Activated T-helper 1 cell treated with anti-CD3 and anti-CD28 coated beads, Interleukin-12 subunit alpha, Interleukin-12 subunit beta, Interleukin-2, Interleukin-4 antibody, amounts not matched to agents 30 ng/mL and 10 ng/mL and 1 ng/mL, durations not matched to agents 14 hours and 24 hours and 36 hours (primary cell): ENCODE results near the gene HAPLN3. TPM values are rescaled to one million over a fixed set of nuclear protein-coding genes. Genes with fewer than 3 reads are reported as not detected.

Experiments
- DNase-seq: peaks from one replicate; pipeline ENCODE4 v3.0.0; 2021; ENCODE audit warnings: low spot score
- H3K27ac Mint-ChIP-seq: one replicate; pipeline ENCODE4 v1.8.0; 2021; ENCODE audit warnings: mild to moderate bottlenecking, mixed read lengths
- H3K27me3 Mint-ChIP-seq: one replicate; pipeline ENCODE4 v1.8.0; 2022; ENCODE audit warnings: mild to moderate bottlenecking, moderate library complexity, mixed read lengths; ENCODE audit not compliant: insufficient read depth
- H3K36me3 Mint-ChIP-seq: one replicate; pipeline ENCODE4 v1.8.0; 2021; ENCODE audit warnings: low read depth, mixed read lengths
- H3K4me1 Mint-ChIP-seq: one replicate; pipeline ENCODE4 v1.8.0; 2021; ENCODE audit warnings: low read depth, mixed read lengths
- H3K4me3 Mint-ChIP-seq: one replicate; pipeline ENCODE4 v1.8.0; 2021; ENCODE audit warnings: mild to moderate bottlenecking, moderate library complexity, mixed read lengths
- H3K9me3 Mint-ChIP-seq: one replicate; pipeline ENCODE4 v1.8.0; 2021; ENCODE audit warnings: mixed read lengths
- intact Hi-C: fragments of 100-400 bp; cut with micrococcal nuclease; formaldehyde crosslinking; loops from one replicate; pipeline ENCODE4 v1.15.1; 2024
- total RNA-seq: library from RNA; stranded (reverse); gene quantifications from 2 replicates; pipeline ENCODE4 v1.2.3, GENCODE V29; 2022

The HAPLN3 gene
- total RNA-seq, 1 donor from 2014 or later, result 85.8 TPM

- intact Hi-C loops, result loop anchor here (10.0 kb wide), 2 partner anchors 346 to 436 kb away; partner anchors contain the start of genes FANCI and POLG
- Mint-ChIP-seq H3K9me3 (no peaks in the 10 kb centered on the region), H3K4me3 (no peak overlapping the region), H3K4me1 (peaks cover 27% of the 10 kb centered on the region), H3K27me3 (no peaks in the 10 kb centered on the region), H3K27ac (no peak overlapping the region), H3K36me3 (no peaks in the 10 kb centered on the region)
- DNase-seq, result no peak
Observed at GRCh38 chr15:88898736-88899135, 3.4 kb upstream of the HAPLN3 start.

- intact Hi-C loops, result loop anchor here (1.0 to 10.0 kb wide), 3 partner anchors 273 to 437 kb away; partner anchors contain the start of genes FANCI and POLG
- no peak overlapping the region for H3K27ac Mint-ChIP-seq
- H3K4me1 Mint-ChIP-seq, result peaks cover 35% of the 10 kb centered on the region
- H3K9me3 Mint-ChIP-seq, result no peaks in the 10 kb centered on the region
- no peak overlapping the region for H3K4me3 Mint-ChIP-seq
- peak; percentile 78 for DNase-seq
- H3K27me3 Mint-ChIP-seq, result no peaks in the 10 kb centered on the region
- no peaks in the 10 kb centered on the region for H3K36me3 Mint-ChIP-seq
Observed at GRCh38 chr15:88897456-88898194, 2.3 kb upstream of the HAPLN3 start.

- Mint-ChIP-seq H3K36me3 (no peaks in the 10 kb centered on the region), H3K9me3 (no peaks in the 10 kb centered on the region), H3K27ac (no peak overlapping the region), H3K27me3 (no peaks in the 10 kb centered on the region), H3K4me3 (no peak overlapping the region), H3K4me1 (peaks cover 35% of the 10 kb centered on the region)
- intact Hi-C loops, result loop anchor here (1.0 to 10.0 kb wide), 3 partner anchors 273 to 438 kb away; partner anchors contain the start of genes FANCI and POLG
- DNase-seq, result no peak
Observed at GRCh38 chr15:88897142-88897455, 1.8 kb upstream of the HAPLN3 start.

- DNase-seq, result no peak
- Mint-ChIP-seq H3K4me1 (peaks cover 35% of the 10 kb centered on the region), H3K36me3 (no peaks in the 10 kb centered on the region), H3K27ac (peak overlapping the region; percentile 8), H3K27me3 (no peaks in the 10 kb centered on the region), H3K9me3 (no peaks in the 10 kb centered on the region), H3K4me3 (peak overlapping the region; percentile 31)
- intact Hi-C loops, result loop anchor here (1.0 to 10.0 kb wide), 3 partner anchors 272 to 438 kb away; partner anchors contain the start of genes FANCI and POLG
Observed at GRCh38 chr15:88896333-88897033, 1.1 kb upstream of the HAPLN3 start.

- H3K36me3 Mint-ChIP-seq, result peaks cover 1% of the 10 kb centered on the region
- intact Hi-C loops, result loop anchor here (1.0 to 10.0 kb wide), 6 partner anchors 10 to 440 kb away; partner anchors contain the start of genes ABHD2, FANCI and POLG
- peak overlapping the region; percentile 62 for H3K27ac Mint-ChIP-seq
- peak overlapping the region; percentile 86 for H3K4me3 Mint-ChIP-seq
- DNase-seq, result peak; percentile 75
- peaks cover 35% of the 10 kb centered on the region for H3K4me1 Mint-ChIP-seq
- no peaks in the 10 kb centered on the region for H3K27me3 Mint-ChIP-seq
- no peaks in the 10 kb centered on the region for H3K9me3 Mint-ChIP-seq
Observed at GRCh38 chr15:88894348-88894818, 961 bp downstream of the HAPLN3 start.

GRCh38 chr15:88891540-88892254 is 3.6 kb downstream of the HAPLN3 start:
- H3K4me3 Mint-ChIP-seq, result no peak overlapping the region
- H3K36me3 Mint-ChIP-seq, result peaks cover 7% of the 10 kb centered on the region
- intact Hi-C loops, result loop anchor here (10.0 kb wide), 2 partner anchors 353 to 443 kb away; partner anchors contain the start of genes FANCI and POLG
- H3K27me3 Mint-ChIP-seq, result no peaks in the 10 kb centered on the region
- H3K4me1 Mint-ChIP-seq, result peaks cover 23% of the 10 kb centered on the region
- H3K9me3 Mint-ChIP-seq, result no peaks in the 10 kb centered on the region
- DNase-seq, result no peak
- H3K27ac Mint-ChIP-seq, result no peak overlapping the region

GRCh38 chr15:88890495-88890894 is 4.8 kb downstream of the HAPLN3 start:
- H3K4me1 Mint-ChIP-seq, result peaks cover 16% of the 10 kb centered on the region
- intact Hi-C loops, result loop anchor here (10.0 kb wide), 2 partner anchors 354 to 444 kb away; partner anchors contain the start of genes FANCI and POLG
- no peak overlapping the region for H3K4me3 Mint-ChIP-seq
- H3K27me3 Mint-ChIP-seq, result no peaks in the 10 kb centered on the region
- H3K36me3 Mint-ChIP-seq, result peaks cover 8% of the 10 kb centered on the region
- DNase-seq, result no peak
- H3K9me3 Mint-ChIP-seq, result no peaks in the 10 kb centered on the region
- H3K27ac Mint-ChIP-seq, result no peak overlapping the region

- no peaks in the 10 kb centered on the region for H3K9me3 Mint-ChIP-seq
- no peaks in the 10 kb centered on the region for H3K27me3 Mint-ChIP-seq
- peaks cover 8% of the 10 kb centered on the region for H3K4me1 Mint-ChIP-seq
- no peak for DNase-seq
- H3K36me3 Mint-ChIP-seq, result peaks cover 17% of the 10 kb centered on the region
- intact Hi-C loops, result no loop called here
- no peak overlapping the region for H3K4me3 Mint-ChIP-seq
- no peak overlapping the region for H3K27ac Mint-ChIP-seq
Observed at GRCh38 chr15:88888719-88889118, 6.6 kb downstream of the HAPLN3 start.

GRCh38 chr15:88887068-88887580 is 8.2 kb downstream of the HAPLN3 start:
- no peaks in the 10 kb centered on the region for H3K4me1 Mint-ChIP-seq
- H3K4me3 Mint-ChIP-seq, result no peak overlapping the region
- H3K27me3 Mint-ChIP-seq, result no peaks in the 10 kb centered on the region
- intact Hi-C loops, result no loop called here
- peaks cover 22% of the 10 kb centered on the region for H3K36me3 Mint-ChIP-seq
- H3K9me3 Mint-ChIP-seq, result no peaks in the 10 kb centered on the region
- peak overlapping the region; percentile 55 for H3K27ac Mint-ChIP-seq
- DNase-seq, result no peak

GRCh38 chr15:88882785-88883184 is 12.6 kb downstream of the HAPLN3 start:
- no peaks in the 10 kb centered on the region for H3K9me3 Mint-ChIP-seq
- no peaks in the 10 kb centered on the region for H3K27me3 Mint-ChIP-seq
- peaks cover 33% of the 10 kb centered on the region for H3K36me3 Mint-ChIP-seq
- no peak for DNase-seq
- H3K4me1 Mint-ChIP-seq, result no peaks in the 10 kb centered on the region
- intact Hi-C loops, result no loop called here
- peak overlapping the region; percentile 23 for H3K27ac Mint-ChIP-seq
- no peak overlapping the region for H3K4me3 Mint-ChIP-seq

GRCh38 chr15:88881775-88882174 is 13.6 kb downstream of the HAPLN3 start:
- Mint-ChIP-seq H3K4me1 (no peaks in the 10 kb centered on the region), H3K4me3 (no peak overlapping the region), H3K27ac (no peak overlapping the region), H3K27me3 (no peaks in the 10 kb centered on the region), H3K9me3 (no peaks in the 10 kb centered on the region), H3K36me3 (peaks cover 34% of the 10 kb centered on the region)
- no peak for DNase-seq
- intact Hi-C loops, result no loop called here

- no peak overlapping the region for H3K27ac Mint-ChIP-seq
- H3K27me3 Mint-ChIP-seq, result no peaks in the 10 kb centered on the region
- no peak overlapping the region for H3K4me3 Mint-ChIP-seq
- no peak for DNase-seq
- H3K9me3 Mint-ChIP-seq, result no peaks in the 10 kb centered on the region
- peaks cover 36% of the 10 kb centered on the region for H3K36me3 Mint-ChIP-seq
- H3K4me1 Mint-ChIP-seq, result no peaks in the 10 kb centered on the region
- intact Hi-C loops, result no loop called here
Observed at GRCh38 chr15:88880944-88881740, 14.2 kb downstream of the HAPLN3 start.
